Glomerular visceral epithelial cell (primary cell): ENCODE results near the gene TPCN2.

ENCODE experiments used
- DNase-seq: peaks from one replicate; pipeline ENCODE4 v3.0.0-alpha.2; 2016; ENCODE audit errors: extremely low spot score

Gene TPCN2

GRCh38 chr11:69149338-69150045, 100.8 kb downstream of the TPCN2 start:
- peak; percentile 24 for DNase-seq

GRCh38 chr11:69150175-69150574, 101.4 kb downstream of the TPCN2 start:
- DNase-seq, result no peak

- DNase-seq, result no peak
Measured at GRCh38 chr11:69151836-69152235, 103.1 kb downstream of the TPCN2 start.

- no peak for DNase-seq
Measured at GRCh38 chr11:69152733-69153421, 104.1 kb downstream of the TPCN2 start.

GRCh38 chr11:69153661-69154060, 104.9 kb downstream of the TPCN2 start:
- DNase-seq, result peak; percentile 26

GRCh38 chr11:69154211-69154913, 105.6 kb downstream of the TPCN2 start:
- DNase-seq, result no peak

- DNase-seq, result no peak
Measured at GRCh38 chr11:69154938-69155301, 106.2 kb downstream of the TPCN2 start.

- DNase-seq, result no peak
Measured at GRCh38 chr11:69155302-69156234, 106.8 kb downstream of the TPCN2 start, which contains the start of gene SMIM38. SMIM38 (plus strand) TSS chr11:69155935; CDS start chr11:69157847, 1,912 bp downstream.

- DNase-seq, result no peak
Measured at GRCh38 chr11:69156235-69156639, 107.5 kb downstream of the TPCN2 start.

- no peak for DNase-seq
Measured at GRCh38 chr11:69156673-69157155, 108.0 kb downstream of the TPCN2 start.

GRCh38 chr11:69157156-69157821, 108.6 kb downstream of the TPCN2 start:
- DNase-seq, result no peak

- DNase-seq, result no peak
Measured at GRCh38 chr11:69157822-69158231, 109.1 kb downstream of the TPCN2 start.

GRCh38 chr11:69158301-69159149, 109.8 kb downstream of the TPCN2 start:
- DNase-seq, result no peak

- no peak for DNase-seq
Measured at GRCh38 chr11:69159150-69159852, 110.6 kb downstream of the TPCN2 start.

- no peak for DNase-seq
Measured at GRCh38 chr11:69160296-69161116, 111.8 kb downstream of the TPCN2 start.

- DNase-seq, result no peak
Measured at GRCh38 chr11:69161117-69161407, 112.3 kb downstream of the TPCN2 start.

- no peak for DNase-seq
Measured at GRCh38 chr11:69162505-69162904, 113.8 kb downstream of the TPCN2 start.

- no peak for DNase-seq
Measured at GRCh38 chr11:69163842-69164241, 115.1 kb downstream of the TPCN2 start.

- no peak for DNase-seq
Measured at GRCh38 chr11:69164824-69165223, 116.1 kb downstream of the TPCN2 start.
